ENCODE measurements around the gene VEZT.

DNA sequence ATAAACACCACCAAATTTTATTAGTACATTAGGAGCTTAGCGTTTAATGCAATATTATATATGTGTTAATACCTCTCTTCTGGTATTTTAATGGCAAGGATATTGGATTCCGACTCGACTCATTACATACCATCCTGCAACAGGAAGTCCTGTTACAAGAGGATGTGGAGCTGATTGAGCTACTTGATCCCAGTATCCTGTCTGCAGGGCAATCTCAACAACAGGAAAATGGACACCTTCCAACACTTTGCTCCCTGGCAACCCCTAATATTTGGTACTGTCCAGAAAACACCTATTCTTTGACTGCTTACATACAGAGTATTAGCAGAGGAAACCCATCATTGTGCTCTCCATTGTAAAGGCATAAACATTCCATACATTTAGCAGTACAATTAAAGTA lies 45.2 kb downstream of the VEZT start:
- no peak for TF ChIP-seq CTCF (conservative IDR thresholded peaks at IDR 0.05; ENCODE audit: low read depth, low read length)
- TF ChIP-seq EZH2 (IDR thresholded peaks at IDR 0.05; ENCODE audit: borderline replicate concordance, low read depth, low read length, poor library complexity, severe bottlenecking), result no peak

All from A673 (cell line).